Measurements from ENCODE around the gene ROR2. TPM values are rescaled to one million over a fixed set of nuclear protein-coding genes. Genes with fewer than 3 reads are reported as not detected.

The ROR2 gene
- total and polyA plus RNA-seq, 2 of the 13 experiments (the other 11 are each of a cell fraction or from before 2014, with no cell fraction given): not detected

DNA sequence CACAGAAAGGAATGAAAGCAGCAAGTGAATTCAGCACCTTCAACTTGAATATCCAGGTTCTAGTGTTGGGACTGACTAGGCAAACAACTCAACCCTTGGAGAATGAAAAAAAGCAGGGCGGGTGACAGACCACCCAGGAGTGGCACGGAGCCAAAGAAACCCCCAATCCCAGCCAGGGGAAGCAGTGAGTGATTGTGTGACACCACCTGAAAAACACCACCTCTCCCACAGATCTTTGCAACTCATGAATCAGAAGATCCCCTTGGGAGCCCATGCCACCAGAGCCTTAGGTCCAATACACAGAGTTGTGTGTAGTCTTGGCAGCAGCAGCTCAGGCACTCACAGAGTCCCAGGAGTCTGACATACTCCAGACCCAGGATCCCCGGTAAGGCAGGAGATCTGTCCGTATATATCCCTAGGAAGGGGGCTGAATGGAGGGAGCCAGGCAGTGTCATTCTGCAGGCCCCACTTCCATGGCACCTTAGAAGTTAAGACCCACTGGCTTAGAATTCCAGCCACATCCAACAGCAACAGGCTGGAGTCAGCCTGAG, 22.1 kb upstream of the ROR2 start:
- no peak for FAIRE-seq
- intact Hi-C loops (cut with micrococcal nuclease; ENCODE audit: unreplicated experiment) (no loop called here), in situ Hi-C loops (cut with HindIII; ENCODE audit: extremely low pct_ligation_motif_present, low pct_unique_long_range_greater_than_20kb) (no loop called here)
- no peak overlapping the region for H2AFZ ChIP-seq (ENCODE audit: low read length)
- no peaks in the 10 kb centered on the region for H3K9me3 ChIP-seq (ENCODE audit: low read length)
- H3K27ac ChIP-seq (ENCODE audit: extremely low read length, insufficient read depth, low read length): no peak overlapping the region
- H3K4me2 ChIP-seq (ENCODE audit: low read depth, low read length): no peak overlapping the region
- H4K20me1 ChIP-seq (ENCODE audit: insufficient read depth, low read length): no peaks in the 10 kb centered on the region
- H3K4me1 ChIP-seq (ENCODE audit: insufficient read depth, low read length): no peaks in the 10 kb centered on the region
- H3K79me2 ChIP-seq (ENCODE audit: insufficient read depth, low read length): no peaks in the 10 kb centered on the region
- no peak overlapping the region for H3K9ac ChIP-seq (ENCODE audit: insufficient read depth, low read depth, low read length)
- BruUV-seq (replicated peaks): no TSS peak
- no peak for ATAC-seq
- WGBS (ENCODE audit: low lambda C conversion rate): 8% methylated on average over 2 of the region's 4 CpGs
- no peak overlapping the region for H3K4me3 ChIP-seq (replicated peaks in 1 of 3; ENCODE audit: insufficient read depth in 1 of 3, low read depth in 2 of 3, low read length in 3 of 3)
- POLR2A ChIA-PET: no interaction called here
- no peak for DNase-seq (ENCODE audit: low spot score)
- CTCF ChIA-PET (ENCODE audit: low intra/inter-chr PET ratio, low total read pairs): no interaction called here
- no peaks in the 10 kb centered on the region for H3K36me3 ChIP-seq (replicated peaks in 1 of 2; ENCODE audit: control insufficient read depth in 1 of 2, insufficient read depth in 2 of 2, low read length in 2 of 2)
- H3K27me3 ChIP-seq (ENCODE audit: control insufficient read depth in 1 of 2, insufficient read depth in 2 of 2, low read length in 2 of 2): peaks cover 2 to 13% of the 10 kb centered on the region in 2 experiments; a peak in 4 of 5 replicates
- TF ChIP-seq, protein P1, sequence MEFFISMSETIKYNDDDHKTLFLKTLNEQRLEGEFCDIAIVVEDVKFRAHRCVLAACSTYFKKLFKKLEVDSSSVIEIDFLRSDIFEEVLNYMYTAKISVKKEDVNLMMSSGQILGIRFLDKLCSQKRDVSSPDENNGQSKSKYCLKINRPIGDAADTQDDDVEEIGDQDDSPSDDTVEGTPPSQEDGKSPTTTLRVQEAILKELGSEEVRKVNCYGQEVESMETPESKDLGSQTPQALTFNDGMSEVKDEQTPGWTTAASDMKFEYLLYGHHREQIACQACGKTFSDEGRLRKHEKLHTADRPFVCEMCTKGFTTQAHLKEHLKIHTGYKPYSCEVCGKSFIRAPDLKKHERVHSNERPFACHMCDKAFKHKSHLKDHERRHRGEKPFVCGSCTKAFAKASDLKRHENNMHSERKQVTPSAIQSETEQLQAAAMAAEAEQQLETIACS (CRISPR knock-in tag; IDR thresholded peaks at IDR 0.05): no peak
- TF ChIP-seq, protein P2, sequence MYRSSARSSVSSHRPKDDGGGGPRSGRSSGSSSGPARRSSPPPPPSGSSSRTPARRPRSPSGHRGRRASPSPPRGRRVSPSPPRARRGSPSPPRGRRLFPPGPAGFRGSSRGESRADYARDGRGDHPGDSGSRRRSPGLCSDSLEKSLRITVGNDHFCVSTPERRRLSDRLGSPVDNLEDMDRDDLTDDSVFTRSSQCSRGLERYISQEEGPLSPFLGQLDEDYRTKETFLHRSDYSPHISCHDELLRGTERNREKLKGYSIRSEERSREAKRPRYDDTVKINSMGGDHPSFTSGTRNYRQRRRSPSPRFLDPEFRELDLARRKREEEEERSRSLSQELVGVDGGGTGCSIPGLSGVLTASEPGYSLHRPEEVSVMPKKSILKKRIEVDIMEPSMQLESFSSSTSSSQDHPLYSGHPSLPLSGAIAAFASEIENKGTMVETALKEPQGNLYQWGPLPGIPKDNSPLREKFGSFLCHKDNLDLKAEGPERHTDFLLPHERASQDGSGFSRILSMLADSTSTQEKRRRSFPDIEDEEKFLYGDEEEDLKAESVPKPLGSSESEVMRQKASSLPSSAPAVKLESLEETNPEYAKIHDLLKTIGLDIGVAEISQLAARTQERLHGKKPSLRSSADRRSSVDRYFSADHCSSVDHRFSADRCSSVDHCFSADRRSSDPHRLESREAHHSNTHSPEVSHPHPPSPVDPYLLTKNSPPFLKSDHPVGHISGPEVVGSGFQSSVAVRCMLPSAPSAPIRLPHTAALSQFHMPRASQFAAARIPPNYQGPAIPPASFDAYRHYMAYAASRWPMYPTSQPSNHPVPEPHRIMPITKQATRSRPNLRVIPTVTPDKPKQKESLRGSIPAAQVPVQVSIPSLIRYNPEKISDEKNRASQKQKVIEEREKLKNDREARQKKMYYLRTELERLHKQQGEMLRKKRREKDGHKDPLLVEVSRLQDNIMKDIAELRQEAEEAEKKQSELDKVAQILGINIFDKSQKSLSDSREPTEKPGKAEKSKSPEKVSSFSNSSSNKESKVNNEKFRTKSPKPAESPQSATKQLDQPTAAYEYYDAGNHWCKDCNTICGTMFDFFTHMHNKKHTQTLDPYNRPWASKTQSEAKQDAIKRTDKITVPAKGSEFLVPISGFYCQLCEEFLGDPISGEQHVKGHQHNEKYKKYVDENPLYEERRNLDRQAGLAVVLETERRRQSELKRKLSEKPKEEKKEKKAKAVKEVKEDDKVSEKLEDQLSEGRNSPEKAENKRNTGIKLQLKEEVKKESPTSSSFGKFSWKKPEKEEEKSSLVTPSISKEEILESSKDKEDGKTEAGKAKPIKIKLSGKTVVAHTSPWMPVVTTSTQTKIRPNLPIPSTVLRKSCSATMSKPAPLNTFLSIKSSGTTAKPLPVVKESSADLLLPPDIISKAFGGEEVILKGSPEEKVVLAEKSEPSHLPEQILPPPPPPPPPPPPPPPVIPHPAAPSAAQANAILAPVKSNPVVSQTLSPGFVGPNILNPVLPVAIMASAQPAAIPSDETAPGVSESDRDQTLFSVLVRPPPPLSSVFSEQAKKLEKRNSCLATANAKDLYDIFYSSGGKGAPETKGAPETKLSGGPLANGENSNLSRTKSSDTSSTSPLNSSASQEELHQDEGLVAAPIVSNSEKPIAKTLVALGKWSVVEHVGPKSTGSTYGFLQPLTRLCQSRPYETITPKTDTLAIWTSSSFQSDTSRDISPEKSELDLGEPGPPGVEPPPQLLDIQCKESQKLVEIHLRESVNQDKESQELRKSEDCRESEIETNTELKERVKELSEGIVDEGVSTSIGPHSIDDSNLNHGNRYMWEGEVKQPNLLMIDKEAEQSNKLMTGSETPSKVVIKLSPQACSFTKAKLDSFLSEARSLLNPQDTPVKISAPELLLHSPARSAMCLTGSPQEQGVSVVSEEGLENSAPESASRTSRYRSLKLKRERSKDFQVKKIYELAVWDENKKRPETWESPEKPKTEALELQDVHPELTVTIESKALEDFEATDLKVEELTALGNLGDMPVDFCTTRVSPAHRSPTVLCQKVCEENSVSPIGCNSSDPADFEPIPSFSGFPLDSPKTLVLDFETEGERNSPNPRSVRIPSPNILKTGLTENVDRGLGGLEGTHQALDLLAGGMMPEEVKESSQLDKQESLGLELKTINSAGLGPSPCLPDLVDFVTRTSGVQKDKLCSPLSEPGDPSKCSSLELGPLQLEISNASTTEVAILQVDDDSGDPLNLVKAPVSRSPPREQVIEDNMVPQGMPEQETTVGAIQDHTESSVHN (CRISPR knock-in tag; IDR thresholded peaks at IDR 0.05): no peak
- TF ChIP-seq PHF21A (CRISPR knock-in tag; IDR thresholded peaks at IDR 0.05): no peak
- TF ChIP-seq BHLHE40 (IDR thresholded peaks at IDR 0.05; ENCODE audit: low read length): no peak
- TF ChIP-seq SMARCE1 (IDR thresholded peaks at IDR 0.05; ENCODE audit: borderline replicate concordance): no peak
- TF ChIP-seq, protein P3, sequence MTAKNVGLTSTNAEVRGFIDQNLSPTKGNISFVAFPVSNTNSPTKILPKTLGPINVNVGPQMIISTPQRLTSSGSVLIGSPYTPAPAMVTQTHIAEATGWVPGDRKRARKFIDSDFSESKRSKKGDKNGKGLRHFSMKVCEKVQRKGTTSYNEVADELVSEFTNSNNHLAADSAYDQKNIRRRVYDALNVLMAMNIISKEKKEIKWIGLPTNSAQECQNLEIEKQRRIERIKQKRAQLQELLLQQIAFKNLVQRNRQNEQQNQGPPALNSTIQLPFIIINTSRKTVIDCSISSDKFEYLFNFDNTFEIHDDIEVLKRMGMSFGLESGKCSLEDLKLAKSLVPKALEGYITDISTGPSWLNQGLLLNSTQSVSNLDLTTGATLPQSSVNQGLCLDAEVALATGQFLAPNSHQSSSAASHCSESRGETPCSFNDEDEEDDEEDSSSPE (CRISPR knock-in tag; IDR thresholded peaks at IDR 0.05): no peak
- TF ChIP-seq, protein P4, sequence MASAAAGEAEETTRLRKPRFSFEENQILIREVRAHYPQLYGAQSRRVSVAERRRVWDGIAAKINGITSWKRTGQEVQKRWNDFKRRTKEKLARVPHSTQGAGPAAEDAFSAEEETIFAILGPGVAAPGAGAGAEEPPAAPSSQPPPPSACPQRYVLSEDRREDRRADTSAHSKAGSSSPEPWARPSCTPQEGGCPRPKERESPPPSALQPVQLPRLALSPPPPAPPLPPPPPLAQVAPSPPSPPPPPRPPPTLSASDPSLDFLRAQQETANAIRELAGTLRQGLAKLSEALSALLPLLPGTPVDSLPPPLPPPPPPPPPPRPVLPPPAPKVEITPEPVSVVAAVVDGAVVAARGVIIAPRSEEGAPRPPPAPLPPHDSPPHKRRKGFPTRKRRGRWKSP (CRISPR knock-in tag; IDR thresholded peaks at IDR 0.05): no peak
- no peak for TF ChIP-seq ZNF790 (CRISPR knock-in tag; IDR thresholded peaks at IDR 0.05; ENCODE audit: borderline replicate concordance)
- TF ChIP-seq ZNF441 (CRISPR knock-in tag; IDR thresholded peaks at IDR 0.05; ENCODE audit: borderline replicate concordance): no peak
- TF ChIP-seq ERF (CRISPR knock-in tag; IDR thresholded peaks at IDR 0.05): no peak
- TF ChIP-seq, protein P5, sequence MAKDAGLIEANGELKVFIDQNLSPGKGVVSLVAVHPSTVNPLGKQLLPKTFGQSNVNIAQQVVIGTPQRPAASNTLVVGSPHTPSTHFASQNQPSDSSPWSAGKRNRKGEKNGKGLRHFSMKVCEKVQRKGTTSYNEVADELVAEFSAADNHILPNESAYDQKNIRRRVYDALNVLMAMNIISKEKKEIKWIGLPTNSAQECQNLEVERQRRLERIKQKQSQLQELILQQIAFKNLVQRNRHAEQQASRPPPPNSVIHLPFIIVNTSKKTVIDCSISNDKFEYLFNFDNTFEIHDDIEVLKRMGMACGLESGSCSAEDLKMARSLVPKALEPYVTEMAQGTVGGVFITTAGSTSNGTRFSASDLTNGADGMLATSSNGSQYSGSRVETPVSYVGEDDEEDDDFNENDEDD (CRISPR knock-in tag; IDR thresholded peaks at IDR 0.05; ENCODE audit: borderline replicate concordance): no peak
